ENCODE results near the gene SAMD10. TPM values are rescaled to one million over a fixed set of nuclear protein-coding genes. Genes with fewer than 3 reads are reported as not detected.

SAMD10 gene
- total RNA-seq, 1 experiment from 2014 or later, result 8.8 TPM

DNA sequence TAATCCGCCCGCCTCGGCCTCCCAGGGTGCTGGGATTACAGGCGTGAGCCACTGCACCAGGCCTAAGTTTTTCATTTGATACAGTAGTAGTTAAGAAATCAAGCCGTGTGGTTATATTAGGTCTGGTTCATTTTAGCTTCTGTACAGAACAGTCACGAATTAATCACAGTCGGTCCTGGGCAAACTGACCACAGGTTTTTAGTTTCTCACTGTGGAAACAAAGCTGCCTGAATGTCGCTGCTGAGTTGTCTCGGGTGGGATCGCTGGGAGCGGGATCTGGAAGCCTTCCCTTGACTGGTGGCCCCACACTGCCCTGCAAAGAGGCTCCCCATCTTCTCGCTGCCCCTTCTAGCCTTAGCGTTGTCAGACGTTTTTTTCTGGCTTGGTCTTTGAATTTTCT is 41.8 kb downstream of the SAMD10 start:
- ATAC-seq (no peak), DNase-seq (ENCODE audit: low read depth, low spot score) (no peak)
- in situ Hi-C loops (cut with HindIII; ENCODE audit: low pct_unique_long_range_greater_than_20kb, low sequenced_read_pairs) (no loop called here), intact Hi-C loops (cut with micrococcal nuclease; ENCODE audit: unreplicated experiment) (no loop called here)
- Histone ChIP-seq H3K36me3 (ENCODE audit: control insufficient read depth, insufficient read depth, low read length) (no peaks in the 10 kb centered on the region; the same call in 1 of the 2 replicates), H3K27me3 (ENCODE audit: control insufficient read depth, insufficient read depth, low read length) (no peaks in the 10 kb centered on the region), H3K9me3 (ENCODE audit: control insufficient read depth, insufficient read depth, low read depth, low read length) (no peaks in the 10 kb centered on the region), H3K4me3 (ENCODE audit: low read depth in 2 of 2, low read length in 2 of 2) (no peak overlapping the region), H3K4me1 (ENCODE audit: control insufficient read depth, insufficient read depth, low read length) (peaks cover 3% of the 10 kb centered on the region), H3K27ac (ENCODE audit: low read length) (no peak overlapping the region)
- ChIA-PET POLR2A (interaction anchor here (0.5 kb wide), 1 partner anchor 20 kb away, joined by 4 read pairs; no protein-coding TSS in a partner anchor), CTCF (no interaction called here)
- TF ChIP-seq, protein P1, sequence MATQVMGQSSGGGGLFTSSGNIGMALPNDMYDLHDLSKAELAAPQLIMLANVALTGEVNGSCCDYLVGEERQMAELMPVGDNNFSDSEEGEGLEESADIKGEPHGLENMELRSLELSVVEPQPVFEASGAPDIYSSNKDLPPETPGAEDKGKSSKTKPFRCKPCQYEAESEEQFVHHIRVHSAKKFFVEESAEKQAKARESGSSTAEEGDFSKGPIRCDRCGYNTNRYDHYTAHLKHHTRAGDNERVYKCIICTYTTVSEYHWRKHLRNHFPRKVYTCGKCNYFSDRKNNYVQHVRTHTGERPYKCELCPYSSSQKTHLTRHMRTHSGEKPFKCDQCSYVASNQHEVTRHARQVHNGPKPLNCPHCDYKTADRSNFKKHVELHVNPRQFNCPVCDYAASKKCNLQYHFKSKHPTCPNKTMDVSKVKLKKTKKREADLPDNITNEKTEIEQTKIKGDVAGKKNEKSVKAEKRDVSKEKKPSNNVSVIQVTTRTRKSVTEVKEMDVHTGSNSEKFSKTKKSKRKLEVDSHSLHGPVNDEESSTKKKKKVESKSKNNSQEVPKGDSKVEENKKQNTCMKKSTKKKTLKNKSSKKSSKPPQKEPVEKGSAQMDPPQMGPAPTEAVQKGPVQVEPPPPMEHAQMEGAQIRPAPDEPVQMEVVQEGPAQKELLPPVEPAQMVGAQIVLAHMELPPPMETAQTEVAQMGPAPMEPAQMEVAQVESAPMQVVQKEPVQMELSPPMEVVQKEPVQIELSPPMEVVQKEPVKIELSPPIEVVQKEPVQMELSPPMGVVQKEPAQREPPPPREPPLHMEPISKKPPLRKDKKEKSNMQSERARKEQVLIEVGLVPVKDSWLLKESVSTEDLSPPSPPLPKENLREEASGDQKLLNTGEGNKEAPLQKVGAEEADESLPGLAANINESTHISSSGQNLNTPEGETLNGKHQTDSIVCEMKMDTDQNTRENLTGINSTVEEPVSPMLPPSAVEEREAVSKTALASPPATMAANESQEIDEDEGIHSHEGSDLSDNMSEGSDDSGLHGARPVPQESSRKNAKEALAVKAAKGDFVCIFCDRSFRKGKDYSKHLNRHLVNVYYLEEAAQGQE (IDR thresholded peaks at IDR 0.05; ENCODE audit: insufficient read depth in 1 of 2, low read depth in 2 of 2, low read length in 1 of 2), result no peak
- TF ChIP-seq SIN3A (IDR thresholded peaks at IDR 0.05; ENCODE audit: borderline replicate concordance, insufficient read depth, low read depth, low read length) (no peak), TCF7L2 (IDR thresholded peaks at IDR 0.05; ENCODE audit: low read depth, low read length) (no peak), POLR2AphosphoS5 (IDR thresholded peaks at IDR 0.05; ENCODE audit: low read depth, low read length) (no peak)
- TF ChIP-seq, protein P2, sequence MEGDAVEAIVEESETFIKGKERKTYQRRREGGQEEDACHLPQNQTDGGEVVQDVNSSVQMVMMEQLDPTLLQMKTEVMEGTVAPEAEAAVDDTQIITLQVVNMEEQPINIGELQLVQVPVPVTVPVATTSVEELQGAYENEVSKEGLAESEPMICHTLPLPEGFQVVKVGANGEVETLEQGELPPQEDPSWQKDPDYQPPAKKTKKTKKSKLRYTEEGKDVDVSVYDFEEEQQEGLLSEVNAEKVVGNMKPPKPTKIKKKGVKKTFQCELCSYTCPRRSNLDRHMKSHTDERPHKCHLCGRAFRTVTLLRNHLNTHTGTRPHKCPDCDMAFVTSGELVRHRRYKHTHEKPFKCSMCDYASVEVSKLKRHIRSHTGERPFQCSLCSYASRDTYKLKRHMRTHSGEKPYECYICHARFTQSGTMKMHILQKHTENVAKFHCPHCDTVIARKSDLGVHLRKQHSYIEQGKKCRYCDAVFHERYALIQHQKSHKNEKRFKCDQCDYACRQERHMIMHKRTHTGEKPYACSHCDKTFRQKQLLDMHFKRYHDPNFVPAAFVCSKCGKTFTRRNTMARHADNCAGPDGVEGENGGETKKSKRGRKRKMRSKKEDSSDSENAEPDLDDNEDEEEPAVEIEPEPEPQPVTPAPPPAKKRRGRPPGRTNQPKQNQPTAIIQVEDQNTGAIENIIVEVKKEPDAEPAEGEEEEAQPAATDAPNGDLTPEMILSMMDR (IDR thresholded peaks at IDR 0.05), result no peak
- no TSS peak for BruUV-seq (replicated peaks)

DNA sequence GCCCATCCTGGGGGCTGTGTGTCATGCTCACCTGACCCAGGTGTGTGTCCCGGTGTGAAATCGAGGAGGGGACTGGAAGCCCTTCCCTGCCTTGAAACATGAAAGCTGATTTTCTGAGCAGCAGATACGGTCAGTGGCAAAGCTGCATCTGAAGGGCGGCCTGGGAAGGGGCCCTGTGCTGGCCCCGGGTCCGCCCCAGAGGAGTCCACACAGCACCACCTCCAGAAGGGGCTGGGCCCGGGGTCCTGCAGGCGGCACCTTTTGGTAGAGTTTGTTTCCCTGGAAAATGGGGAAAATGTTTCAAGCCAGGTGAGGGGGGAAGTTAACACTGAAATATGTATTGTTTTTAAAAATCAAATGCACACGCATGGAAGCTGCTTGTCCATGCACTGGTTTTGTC is 44.0 kb downstream of the SAMD10 start:
- POLR2A ChIA-PET, result no interaction called here
- CTCF ChIA-PET, result no interaction called here
- intact Hi-C loops (cut with micrococcal nuclease; ENCODE audit: unreplicated experiment), result no loop called here
- H3K4me1 ChIP-seq (ENCODE audit: control insufficient read depth, insufficient read depth, low read length), result no peaks in the 10 kb centered on the region
- H3K9me3 ChIP-seq (ENCODE audit: control insufficient read depth, insufficient read depth, low read depth, low read length), result no peaks in the 10 kb centered on the region
- in situ Hi-C loops (cut with HindIII; ENCODE audit: low pct_unique_long_range_greater_than_20kb, low sequenced_read_pairs), result no loop called here
- no peak overlapping the region for H3K27ac ChIP-seq (ENCODE audit: low read length)
- DNase-seq (ENCODE audit: low read depth, low spot score) (no peak), ATAC-seq (no peak)
- H3K4me3 ChIP-seq (ENCODE audit: low read depth in 2 of 2, low read length in 2 of 2), result no peak overlapping the region
- no peak for TF ChIP-seq TCF7L2 (IDR thresholded peaks at IDR 0.05; ENCODE audit: low read depth, low read length)
- TF ChIP-seq, protein P1 (IDR thresholded peaks at IDR 0.05; ENCODE audit: insufficient read depth in 1 of 2, low read depth in 2 of 2, low read length in 1 of 2), result no peak
- TF ChIP-seq SIN3A (IDR thresholded peaks at IDR 0.05; ENCODE audit: borderline replicate concordance, insufficient read depth, low read depth, low read length), result no peak
- TF ChIP-seq, protein P2 (IDR thresholded peaks at IDR 0.05), result no peak
- no peak for TF ChIP-seq POLR2AphosphoS5 (IDR thresholded peaks at IDR 0.05; ENCODE audit: low read depth, low read length)
- no peaks in the 10 kb centered on the region for H3K27me3 ChIP-seq (ENCODE audit: control insufficient read depth, insufficient read depth, low read length)
- H3K36me3 ChIP-seq (ENCODE audit: control insufficient read depth, insufficient read depth, low read length), result no peaks in the 10 kb centered on the region; the same call in 1 of the 2 replicates
- BruUV-seq (replicated peaks), result no TSS peak
